Measurements from ENCODE around the gene ASCC2.

ASCC2 gene

GRCh38 chr22:29856496-29856895 is 18.4 kb upstream of the ASCC2 start:
- no peak for DNase-seq (ENCODE audit: low spot score)
- TF ChIP-seq CTCF (IDR thresholded peaks at IDR 0.05; ENCODE audit: extremely low read depth, insufficient read depth, missing control alignments): no peak
- in situ Hi-C loops (cut with MboI; ENCODE audit: low pct_unique_long_range_greater_than_20kb, low sequenced_read_pairs, unreplicated experiment): no loop called here

GRCh38 chr22:29855611-29856181 is 17.6 kb upstream of the ASCC2 start:
- in situ Hi-C loops (cut with MboI; ENCODE audit: low pct_unique_long_range_greater_than_20kb, low sequenced_read_pairs, unreplicated experiment): no loop called here
- TF ChIP-seq CTCF (IDR thresholded peaks at IDR 0.05; ENCODE audit: extremely low read depth, insufficient read depth, missing control alignments): no peak
- DNase-seq (ENCODE audit: low spot score): no peak

GRCh38 chr22:29854432-29854831 is 16.4 kb upstream of the ASCC2 start:
- DNase-seq (ENCODE audit: low spot score): no peak
- in situ Hi-C loops (cut with MboI; ENCODE audit: low pct_unique_long_range_greater_than_20kb, low sequenced_read_pairs, unreplicated experiment): no loop called here
- TF ChIP-seq CTCF (IDR thresholded peaks at IDR 0.05; ENCODE audit: extremely low read depth, insufficient read depth, missing control alignments): no peak

GRCh38 chr22:29848111-29848510 is 10.0 kb upstream of the ASCC2 start:
- no peak for TF ChIP-seq CTCF (IDR thresholded peaks at IDR 0.05; ENCODE audit: extremely low read depth, insufficient read depth, missing control alignments)
- in situ Hi-C loops (cut with MboI; ENCODE audit: low pct_unique_long_range_greater_than_20kb, low sequenced_read_pairs, unreplicated experiment): no loop called here
- DNase-seq (ENCODE audit: low spot score): no peak

GRCh38 chr22:29846290-29846689 is 8.2 kb upstream of the ASCC2 start:
- DNase-seq (ENCODE audit: low spot score): no peak
- in situ Hi-C loops (cut with MboI; ENCODE audit: low pct_unique_long_range_greater_than_20kb, low sequenced_read_pairs, unreplicated experiment): no loop called here
- TF ChIP-seq CTCF (IDR thresholded peaks at IDR 0.05; ENCODE audit: extremely low read depth, insufficient read depth, missing control alignments): no peak

GRCh38 chr22:29842740-29843139 is 4.7 kb upstream of the ASCC2 start:
- no peak for DNase-seq (ENCODE audit: low spot score)
- in situ Hi-C loops (cut with MboI; ENCODE audit: low pct_unique_long_range_greater_than_20kb, low sequenced_read_pairs, unreplicated experiment): no loop called here
- no peak for TF ChIP-seq CTCF (IDR thresholded peaks at IDR 0.05; ENCODE audit: extremely low read depth, insufficient read depth, missing control alignments)

GRCh38 chr22:29842172-29842571 is 4.1 kb upstream of the ASCC2 start:
- TF ChIP-seq CTCF (IDR thresholded peaks at IDR 0.05; ENCODE audit: extremely low read depth, insufficient read depth, missing control alignments): no peak
- no peak for DNase-seq (ENCODE audit: low spot score)
- in situ Hi-C loops (cut with MboI; ENCODE audit: low pct_unique_long_range_greater_than_20kb, low sequenced_read_pairs, unreplicated experiment): no loop called here

Data from GM13977 (cell line).